ENCODE measurements around the gene POU2AF1.
A peak's percentile ranks its signal among the peaks of the same experiment; 100 is the strongest.
"Not testable (repeated sequence)": the region's sequence is repeated elsewhere in the genome, so short reads cannot be mapped to it uniquely, and the experiment has no call there.

The POU2AF1 gene

DNA sequence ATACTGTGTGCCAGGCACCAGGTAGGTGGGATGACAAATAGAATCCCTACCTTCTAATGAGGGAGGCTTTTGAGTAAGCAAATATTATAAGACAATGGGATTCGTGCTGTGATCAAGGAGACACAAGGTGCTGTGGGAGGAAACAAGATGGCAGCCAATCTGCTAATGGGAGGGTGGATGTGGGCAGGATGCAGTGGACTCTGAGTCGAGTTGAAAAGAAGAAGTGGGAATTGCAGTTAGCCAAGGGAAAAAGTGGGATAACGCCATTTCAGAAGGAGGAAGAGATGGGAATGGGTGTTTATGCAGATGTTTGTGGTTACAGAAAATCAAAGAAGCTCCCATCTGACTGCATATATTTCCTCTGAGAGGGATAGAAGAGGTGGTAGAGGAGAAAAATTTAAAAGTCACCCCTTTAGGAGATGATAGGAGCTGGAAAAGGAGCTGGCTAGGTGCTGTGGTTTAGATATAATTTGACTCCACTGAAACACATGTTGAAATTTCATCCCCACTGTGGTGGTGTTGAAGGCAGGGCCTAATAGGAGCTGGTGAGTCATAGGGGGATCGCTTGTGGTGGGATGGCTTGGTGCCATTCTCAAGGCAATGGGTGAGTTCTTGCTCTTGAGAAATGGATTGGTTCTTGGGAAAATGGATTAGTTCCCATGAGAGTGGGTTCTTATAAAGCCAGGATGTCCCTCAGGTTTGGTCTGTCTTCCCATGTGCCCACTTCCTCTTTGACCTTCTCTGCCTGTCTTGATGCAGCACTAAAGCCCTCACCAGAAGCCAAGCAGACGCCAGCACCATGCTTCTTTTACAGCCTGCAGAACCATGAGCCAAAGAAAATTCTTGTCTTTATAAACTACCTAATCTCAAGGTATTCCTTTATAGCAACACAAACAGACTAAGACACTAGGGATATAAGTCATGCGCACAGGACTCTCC, 30.0 kb upstream of the POU2AF1 start:
- DNase-seq: peak; percentile 39 to 50

GRCh38 chr11:111407652-111408051, 28.6 kb upstream of the POU2AF1 start:
- DNase-seq: no peak

- no peak for DNase-seq
Measured at GRCh38 chr11:111406589-111406988, 27.5 kb upstream of the POU2AF1 start.

DNA sequence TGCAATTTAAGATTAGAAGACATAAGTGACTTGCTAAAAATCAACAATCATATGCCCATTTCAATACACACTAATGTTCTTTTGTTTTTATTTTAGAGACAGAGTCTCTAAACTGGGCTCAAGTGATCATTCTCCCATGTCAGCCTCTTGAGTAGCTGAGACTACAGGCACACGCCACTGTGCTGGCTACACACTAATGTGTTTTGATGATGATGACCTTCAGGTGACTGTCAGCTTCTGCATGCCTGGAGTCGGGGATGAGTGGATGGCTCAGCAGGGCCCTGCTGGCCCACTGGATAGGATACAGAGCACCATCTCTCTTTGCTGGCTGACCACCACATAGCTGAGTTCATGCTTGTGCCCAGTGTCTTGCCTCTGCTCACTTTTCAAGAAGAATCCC, 27.0 kb upstream of the POU2AF1 start:
- no peak for DNase-seq

GRCh38 chr11:111405551-111405950, 26.5 kb upstream of the POU2AF1 start:
- DNase-seq: no peak

DNA sequence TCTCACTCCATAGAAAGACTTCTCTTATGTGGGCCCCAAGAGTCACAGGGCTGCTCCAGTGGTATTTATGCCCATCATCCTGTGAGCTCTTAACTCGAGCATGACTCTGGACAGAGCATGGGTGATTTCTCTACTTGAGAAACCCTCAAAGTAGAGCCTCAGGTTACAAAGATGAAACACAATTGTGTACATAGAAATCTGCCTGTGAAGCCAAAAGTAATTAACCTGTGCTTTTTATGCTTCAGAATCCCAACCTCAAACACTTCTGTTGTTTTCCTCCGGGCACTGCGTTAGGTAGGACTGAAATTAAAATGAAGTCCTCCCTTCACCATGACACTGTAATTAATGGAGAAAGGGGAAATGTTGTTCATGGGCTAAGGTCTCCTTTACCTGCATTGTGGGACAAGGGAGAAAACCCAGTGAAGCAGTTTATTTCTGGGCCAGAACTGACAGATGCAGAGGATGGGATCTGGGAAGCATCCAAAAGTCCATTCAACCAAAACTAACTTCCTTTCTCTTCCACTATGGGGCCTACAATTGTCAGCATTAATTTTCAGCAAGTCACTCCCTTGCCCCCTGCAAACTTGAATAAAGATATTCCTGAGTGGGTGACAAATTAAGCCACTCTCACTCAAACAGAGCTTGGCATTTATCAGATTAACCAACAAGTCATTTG, 24.1 kb upstream of the POU2AF1 start:
- no peak for DNase-seq

DNA sequence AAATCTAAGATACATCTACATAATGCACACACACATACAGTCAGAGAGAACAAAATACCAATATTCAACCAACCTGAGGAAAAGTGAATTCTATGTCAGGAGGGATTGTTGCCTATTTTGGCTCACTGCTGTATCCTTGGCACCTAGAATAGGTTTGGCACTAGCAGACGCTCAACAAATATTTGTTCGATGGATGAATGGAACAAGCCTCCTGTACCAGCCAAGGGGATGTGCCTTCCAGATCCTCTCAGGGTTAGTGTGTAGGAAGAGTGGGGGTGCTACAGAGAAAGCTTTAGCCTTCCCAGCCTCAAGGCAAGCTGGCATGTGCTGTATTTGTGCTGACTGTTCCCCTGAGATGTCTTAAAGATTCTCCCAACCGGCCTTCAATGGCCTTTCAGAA, 23.3 kb upstream of the POU2AF1 start:
- DNase-seq: no peak

GRCh38 chr11:111401957-111402356, 22.9 kb upstream of the POU2AF1 start:
- DNase-seq: not testable (repeated sequence)

GRCh38 chr11:111400595-111400994, 21.5 kb upstream of the POU2AF1 start:
- no peak for DNase-seq

DNA sequence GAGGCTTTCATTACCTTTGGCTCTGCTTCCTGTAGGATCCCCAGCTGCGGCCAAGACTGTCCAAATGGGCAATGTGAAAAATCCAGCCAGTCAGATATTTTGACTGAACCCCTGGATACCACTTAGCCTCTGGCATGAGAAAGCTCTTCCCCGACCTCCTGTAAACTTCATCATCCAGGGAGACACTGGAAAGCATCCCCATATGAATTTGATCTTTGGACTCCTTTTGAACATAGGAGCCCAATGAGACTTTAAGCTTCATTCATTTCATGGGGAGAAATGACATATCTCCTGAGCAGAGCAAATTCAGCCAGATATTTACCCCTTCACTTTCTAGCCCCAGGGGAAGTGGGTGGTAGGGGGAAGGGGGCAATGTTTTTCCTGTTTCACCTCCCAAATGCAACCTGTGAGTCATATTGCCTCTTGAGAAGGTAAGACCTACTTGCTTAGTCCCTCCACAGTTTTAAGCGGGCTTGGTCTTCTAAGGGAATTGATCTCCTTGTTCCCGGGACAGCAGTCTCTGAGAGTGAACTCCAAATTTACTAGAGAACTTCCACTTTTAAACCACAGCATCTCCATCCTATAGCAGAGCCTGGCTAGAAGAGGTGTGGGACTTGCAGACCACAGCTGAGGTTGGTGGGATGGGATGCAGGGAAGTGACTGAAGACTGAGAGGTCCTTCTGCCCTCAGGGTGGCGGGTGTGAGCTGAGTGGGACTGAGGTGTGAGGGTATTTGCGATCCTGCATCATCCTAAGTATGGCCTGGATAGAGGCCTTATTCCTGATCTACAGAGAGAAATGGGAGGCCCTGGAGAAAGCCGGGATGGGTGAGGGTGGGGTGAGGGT, 20.3 kb upstream of the POU2AF1 start:
- DNase-seq: no peak

- DNase-seq: no peak
Measured at GRCh38 chr11:111397034-111397433, 18.0 kb upstream of the POU2AF1 start.

DNA sequence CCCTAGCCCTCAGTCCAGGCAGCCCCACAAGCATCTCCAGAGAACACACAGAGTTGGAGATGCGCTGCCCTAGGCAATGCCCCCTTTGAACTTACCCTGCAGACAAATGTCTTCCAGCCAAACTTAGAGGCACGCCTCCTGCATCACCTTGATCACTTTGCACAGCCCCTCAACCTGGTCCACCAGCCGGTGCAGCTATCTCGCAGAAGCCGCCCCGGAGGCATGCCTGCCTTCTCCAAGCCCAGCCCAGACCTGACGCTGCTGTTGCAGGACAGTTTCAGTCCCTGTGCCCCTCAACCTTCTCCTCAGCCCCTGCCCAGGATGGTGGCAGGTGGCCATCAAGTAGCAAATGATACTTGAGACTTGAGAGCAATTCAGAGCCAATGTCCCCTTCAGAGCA, 16.7 kb upstream of the POU2AF1 start:
- no peak for DNase-seq

GRCh38 chr11:111395081-111395480, 16.0 kb upstream of the POU2AF1 start:
- no peak for DNase-seq

DNA sequence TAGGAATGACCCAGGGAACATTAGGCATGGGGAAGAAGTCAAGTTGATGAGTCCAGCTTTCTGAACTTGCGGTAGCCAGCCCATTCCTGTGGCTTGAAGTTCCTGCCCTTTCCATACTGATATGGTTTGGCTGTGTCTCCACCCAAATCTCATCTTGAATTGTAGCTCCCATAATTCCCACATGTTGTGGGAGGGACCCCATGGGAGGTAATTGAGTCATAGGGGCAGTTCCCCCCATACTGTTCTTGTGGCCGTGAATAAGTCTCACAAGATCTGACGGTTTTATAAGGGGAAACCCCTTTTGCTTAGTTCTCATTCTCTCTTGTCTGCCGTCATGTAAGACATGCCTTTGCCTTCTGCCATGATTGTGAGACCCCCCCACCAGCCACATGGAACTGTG, 15.1 kb upstream of the POU2AF1 start:
- not testable (repeated sequence) for DNase-seq

- DNase-seq: no peak
Measured at GRCh38 chr11:111393585-111393984, 14.5 kb upstream of the POU2AF1 start.

DNA sequence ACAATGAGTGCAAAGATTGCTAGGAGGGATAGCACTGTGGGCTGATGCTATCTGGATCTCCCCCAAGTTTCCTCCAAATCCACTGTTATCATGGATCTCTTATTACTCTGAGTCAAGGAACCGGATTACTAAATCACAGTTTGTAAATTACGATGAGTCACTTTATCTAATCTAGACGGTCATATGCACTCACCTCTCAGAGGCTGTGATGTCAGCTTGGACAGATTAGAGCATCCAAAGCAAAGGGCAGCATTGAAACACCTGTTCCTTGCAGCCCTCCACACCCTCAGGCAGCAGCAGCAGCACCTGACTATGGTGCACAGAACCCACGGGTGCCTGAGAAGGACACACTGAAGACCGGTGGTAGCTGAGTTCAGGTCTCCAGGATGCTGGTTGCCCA, 14.0 kb upstream of the POU2AF1 start:
- no peak for DNase-seq

- no peak for DNase-seq
Measured at GRCh38 chr11:111392552-111392951, 13.5 kb upstream of the POU2AF1 start.

DNA sequence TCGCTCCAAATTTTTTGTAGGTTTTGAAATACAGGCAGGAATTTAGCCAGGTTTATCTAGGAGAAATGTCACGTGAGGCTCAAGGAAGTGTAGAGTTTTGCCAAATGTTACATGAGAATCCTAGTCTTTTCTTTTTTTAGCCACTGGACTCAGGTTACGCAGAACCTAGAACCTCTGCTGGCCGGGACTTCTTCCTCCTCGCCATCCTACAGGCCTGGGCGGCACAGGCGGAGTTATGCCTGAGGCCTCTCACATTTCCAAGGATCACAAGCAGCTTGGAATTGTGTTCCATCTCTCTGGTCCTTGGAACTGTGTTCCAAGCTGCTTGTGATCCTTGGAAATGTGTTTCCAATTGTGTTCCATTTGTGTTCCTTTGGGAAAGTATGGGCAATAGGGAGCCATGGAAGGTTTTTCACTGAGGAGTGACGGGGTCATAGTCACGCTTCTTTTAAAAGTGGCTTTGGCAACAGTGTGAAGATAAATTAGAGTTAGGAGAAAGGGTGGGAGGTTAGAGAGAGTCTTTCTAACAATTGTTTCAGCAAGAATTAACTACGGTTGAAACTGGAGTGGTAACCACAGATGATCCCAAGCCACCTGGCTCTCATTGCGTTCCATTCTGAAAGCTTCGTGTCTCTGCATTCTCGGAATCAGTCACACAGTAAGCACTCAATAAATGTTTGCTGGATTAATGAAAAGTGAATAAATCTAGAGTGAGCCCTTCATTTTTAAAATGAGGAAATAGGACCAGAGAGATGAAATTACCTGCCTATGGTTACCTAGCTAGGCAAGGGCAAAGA, 12.5 kb upstream of the POU2AF1 start:
- DNase-seq: no peak

DNA sequence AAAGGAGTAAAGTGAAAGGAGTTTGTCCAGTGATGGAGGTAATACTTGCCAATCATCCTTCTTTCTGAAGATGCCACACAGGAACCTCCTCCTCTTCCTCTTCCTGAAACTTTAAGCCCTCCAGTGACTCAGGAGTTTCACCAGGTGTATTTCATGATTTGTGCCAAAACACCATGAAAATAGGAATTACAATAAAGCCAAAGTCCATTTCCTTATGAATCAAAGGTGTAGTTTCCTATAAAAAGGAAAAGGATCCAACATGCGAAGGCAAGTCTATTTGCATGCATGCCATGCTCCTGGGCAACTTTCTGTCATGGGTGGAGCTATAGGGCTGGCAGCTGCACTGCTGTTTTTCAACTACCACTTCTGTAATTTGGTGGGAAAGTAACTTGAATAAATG, 9.8 kb upstream of the POU2AF1 start:
- DNase-seq: no peak

DNA sequence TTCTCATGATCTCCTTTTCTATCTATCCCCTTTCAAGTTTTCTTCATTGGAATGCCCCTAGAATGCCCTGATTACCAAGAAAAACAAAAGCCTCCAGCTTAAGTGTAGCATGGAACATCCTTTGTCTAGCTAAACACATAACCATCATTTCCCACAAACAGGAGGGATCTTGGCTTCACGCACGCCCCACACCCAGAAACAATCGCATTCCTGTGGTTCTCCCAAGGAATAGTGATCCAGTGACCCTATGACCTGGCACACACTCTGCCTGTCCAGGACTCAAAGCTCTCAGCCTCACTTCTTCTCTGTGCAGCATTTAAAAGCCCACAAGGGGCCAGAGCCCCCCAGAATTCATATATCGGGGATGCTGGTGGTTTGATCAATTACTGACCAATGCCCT, 9.3 kb upstream of the POU2AF1 start:
- DNase-seq: no peak

DNA sequence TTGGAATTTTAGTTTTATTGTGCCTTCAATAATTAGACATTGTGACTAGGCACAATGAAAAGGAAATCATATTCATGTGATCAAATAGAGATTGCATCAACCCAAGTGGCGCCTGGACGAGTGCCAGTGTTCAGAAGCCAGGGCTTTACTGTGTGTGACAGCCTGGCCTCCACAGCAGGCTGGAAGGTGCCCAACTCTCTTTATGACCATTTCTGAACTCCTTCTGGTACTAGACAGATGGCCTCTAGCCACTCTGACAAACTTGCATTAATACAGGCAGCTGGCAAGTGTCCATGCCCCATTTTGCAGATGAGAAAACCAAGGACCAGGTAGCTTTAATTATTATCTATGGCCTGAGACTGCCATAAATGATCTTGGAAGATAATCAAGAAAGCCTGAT, 8.3 kb upstream of the POU2AF1 start:
- DNase-seq: no peak

DNA sequence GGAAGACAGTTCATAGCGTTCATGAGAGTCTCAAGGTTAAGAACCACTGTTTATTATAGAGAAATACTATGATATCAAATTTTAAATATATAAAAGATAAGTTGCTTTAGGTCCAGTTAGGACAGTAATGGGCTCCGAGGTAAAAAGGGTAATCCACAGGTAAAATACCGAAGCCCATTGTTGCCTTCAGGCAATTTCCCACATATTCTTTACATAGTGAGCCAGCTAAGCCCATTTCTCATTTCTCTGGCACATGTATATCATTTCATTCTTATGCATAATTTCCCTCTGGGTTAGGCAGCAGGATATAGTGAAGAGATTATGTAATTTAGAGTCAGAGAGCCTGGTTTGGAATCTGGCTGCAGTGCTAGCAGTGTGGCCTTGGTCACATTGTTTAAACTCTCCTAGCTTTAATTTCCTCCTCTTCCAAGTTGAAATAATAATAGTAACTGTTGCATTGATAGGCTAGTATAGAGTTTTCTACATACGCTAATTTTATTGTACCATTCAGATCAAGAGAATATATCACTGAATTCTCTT, 7.6 kb upstream of the POU2AF1 start:
- DNase-seq: no peak

Measured in AML-193 (cell line).